Measurements from ENCODE around the gene EGLN1. TPM values are rescaled to one million over a fixed set of nuclear protein-coding genes. Genes with fewer than 3 reads are reported as not detected.
A peak's percentile ranks its signal among the peaks of the same experiment; 100 is the strongest.

The EGLN1 gene
- total RNA-seq, 1 donor from 2014 or later: 20.2 TPM

GRCh38 chr1:231407547-231408396 lies 14.3 kb downstream of the EGLN1 start:
- intact Hi-C loops (cut with micrococcal nuclease): no loop called here
- Mint-ChIP-seq H3K27ac (no peak overlapping the region), H3K36me3 (ENCODE audit: low read depth) (peaks cover 22% of the 10 kb centered on the region), H3K9me3 (no peaks in the 10 kb centered on the region), H3K27me3 (ENCODE audit: low read depth) (no peaks in the 10 kb centered on the region), H3K4me3 (ENCODE audit: low read depth) (no peak overlapping the region), H3K4me1 (ENCODE audit: low read depth) (peaks cover 10% of the 10 kb centered on the region)
- no peak for DNase-seq (ENCODE audit: low spot score)

- Mint-ChIP-seq H3K4me3 (ENCODE audit: low read depth) (no peak overlapping the region), H3K27me3 (ENCODE audit: low read depth) (no peaks in the 10 kb centered on the region), H3K4me1 (ENCODE audit: low read depth) (peaks cover 3% of the 10 kb centered on the region), H3K36me3 (ENCODE audit: low read depth) (peaks cover 19% of the 10 kb centered on the region), H3K27ac (no peak overlapping the region), H3K9me3 (no peaks in the 10 kb centered on the region)
- DNase-seq (ENCODE audit: low spot score): no peak
- intact Hi-C loops (cut with micrococcal nuclease): no loop called here
Measured at GRCh38 chr1:231407049-231407448, 15.0 kb downstream of the EGLN1 start.

GRCh38 chr1:231404318-231404717 lies 17.8 kb downstream of the EGLN1 start:
- Mint-ChIP-seq H3K4me1 (ENCODE audit: low read depth) (peaks cover under 1% of the 10 kb centered on the region), H3K27ac (no peak overlapping the region), H3K36me3 (ENCODE audit: low read depth) (peaks cover 19% of the 10 kb centered on the region), H3K4me3 (ENCODE audit: low read depth) (no peak overlapping the region), H3K27me3 (ENCODE audit: low read depth) (no peaks in the 10 kb centered on the region), H3K9me3 (no peaks in the 10 kb centered on the region)
- no peak for DNase-seq (ENCODE audit: low spot score)
- intact Hi-C loops (cut with micrococcal nuclease): no loop called here

GRCh38 chr1:231401478-231401877 lies 20.6 kb downstream of the EGLN1 start:
- Mint-ChIP-seq H3K4me3 (ENCODE audit: low read depth) (no peak overlapping the region), H3K36me3 (ENCODE audit: low read depth) (peaks cover 35% of the 10 kb centered on the region), H3K27ac (no peak overlapping the region), H3K4me1 (ENCODE audit: low read depth) (peaks cover 14% of the 10 kb centered on the region), H3K27me3 (ENCODE audit: low read depth) (no peaks in the 10 kb centered on the region), H3K9me3 (no peaks in the 10 kb centered on the region)
- no peak for DNase-seq (ENCODE audit: low spot score)
- intact Hi-C loops (cut with micrococcal nuclease): no loop called here

GRCh38 chr1:231397886-231398671 lies 24.0 kb downstream of the EGLN1 start:
- Mint-ChIP-seq H3K4me3 (ENCODE audit: low read depth) (no peak overlapping the region), H3K4me1 (ENCODE audit: low read depth) (peaks cover 20% of the 10 kb centered on the region), H3K36me3 (ENCODE audit: low read depth) (peaks cover 28% of the 10 kb centered on the region), H3K27ac (no peak overlapping the region), H3K27me3 (ENCODE audit: low read depth) (no peaks in the 10 kb centered on the region), H3K9me3 (no peaks in the 10 kb centered on the region)
- intact Hi-C loops (cut with micrococcal nuclease): no loop called here
- DNase-seq (ENCODE audit: low spot score): no peak

GRCh38 chr1:231396643-231397042 lies 25.4 kb downstream of the EGLN1 start:
- DNase-seq (ENCODE audit: low spot score): no peak
- Mint-ChIP-seq H3K36me3 (ENCODE audit: low read depth) (peaks cover 30% of the 10 kb centered on the region), H3K9me3 (no peaks in the 10 kb centered on the region), H3K4me1 (ENCODE audit: low read depth) (peaks cover 22% of the 10 kb centered on the region), H3K27ac (no peak overlapping the region), H3K4me3 (ENCODE audit: low read depth) (no peak overlapping the region), H3K27me3 (ENCODE audit: low read depth) (no peaks in the 10 kb centered on the region)
- intact Hi-C loops (cut with micrococcal nuclease): no loop called here

GRCh38 chr1:231395998-231396390 lies 26.1 kb downstream of the EGLN1 start:
- no peak for DNase-seq (ENCODE audit: low spot score)
- Mint-ChIP-seq H3K4me1 (ENCODE audit: low read depth) (peaks cover 24% of the 10 kb centered on the region), H3K27ac (no peak overlapping the region), H3K9me3 (no peaks in the 10 kb centered on the region), H3K27me3 (ENCODE audit: low read depth) (no peaks in the 10 kb centered on the region), H3K36me3 (ENCODE audit: low read depth) (peaks cover 33% of the 10 kb centered on the region), H3K4me3 (ENCODE audit: low read depth) (no peak overlapping the region)
- intact Hi-C loops (cut with micrococcal nuclease): loop anchor here (2.0 kb wide), 1 partner anchor 15 kb away; no protein-coding TSS in a partner anchor

GRCh38 chr1:231395076-231395997 lies 26.8 kb downstream of the EGLN1 start:
- H3K27ac Mint-ChIP-seq: no peak overlapping the region
- no peak overlapping the region for H3K4me3 Mint-ChIP-seq (ENCODE audit: low read depth)
- H3K27me3 Mint-ChIP-seq (ENCODE audit: low read depth): no peaks in the 10 kb centered on the region
- no peak for DNase-seq (ENCODE audit: low spot score)
- intact Hi-C loops (cut with micrococcal nuclease): loop anchor here (2.0 kb wide), 1 partner anchor 15 kb away; no protein-coding TSS in a partner anchor
- peaks cover 28% of the 10 kb centered on the region for H3K4me1 Mint-ChIP-seq (ENCODE audit: low read depth)
- H3K9me3 Mint-ChIP-seq: no peaks in the 10 kb centered on the region
- H3K36me3 Mint-ChIP-seq (ENCODE audit: low read depth): peaks cover 36% of the 10 kb centered on the region

- no peak for DNase-seq (ENCODE audit: low spot score)
- Mint-ChIP-seq H3K36me3 (ENCODE audit: low read depth) (peaks cover 35% of the 10 kb centered on the region), H3K27me3 (ENCODE audit: low read depth) (no peaks in the 10 kb centered on the region), H3K4me3 (ENCODE audit: low read depth) (no peak overlapping the region), H3K9me3 (no peaks in the 10 kb centered on the region), H3K4me1 (ENCODE audit: low read depth) (peaks cover 33% of the 10 kb centered on the region), H3K27ac (no peak overlapping the region)
- intact Hi-C loops (cut with micrococcal nuclease): loop anchor here (2.0 kb wide), 1 partner anchor 17 kb away; no protein-coding TSS in a partner anchor
Measured at GRCh38 chr1:231393668-231394067, 28.4 kb downstream of the EGLN1 start.

GRCh38 chr1:231392389-231393131 lies 29.5 kb downstream of the EGLN1 start:
- intact Hi-C loops (cut with micrococcal nuclease): no loop called here
- Mint-ChIP-seq H3K27ac (no peak overlapping the region), H3K36me3 (ENCODE audit: low read depth) (peaks cover 34% of the 10 kb centered on the region), H3K27me3 (ENCODE audit: low read depth) (no peaks in the 10 kb centered on the region), H3K4me3 (ENCODE audit: low read depth) (no peak overlapping the region), H3K9me3 (no peaks in the 10 kb centered on the region), H3K4me1 (ENCODE audit: low read depth) (peaks cover 36% of the 10 kb centered on the region)
- DNase-seq (ENCODE audit: low spot score): no peak

- no peaks in the 10 kb centered on the region for H3K9me3 Mint-ChIP-seq
- no peak for DNase-seq (ENCODE audit: low spot score)
- intact Hi-C loops (cut with micrococcal nuclease): loop anchor here (2.0 kb wide), 1 partner anchor 13 kb away; no protein-coding TSS in a partner anchor
- H3K27ac Mint-ChIP-seq: peak overlapping the region; percentile 24
- H3K36me3 Mint-ChIP-seq (ENCODE audit: low read depth): peaks cover 25% of the 10 kb centered on the region
- H3K27me3 Mint-ChIP-seq (ENCODE audit: low read depth): no peaks in the 10 kb centered on the region
- peaks cover 27% of the 10 kb centered on the region for H3K4me1 Mint-ChIP-seq (ENCODE audit: low read depth)
- no peak overlapping the region for H3K4me3 Mint-ChIP-seq (ENCODE audit: low read depth)
Measured at GRCh38 chr1:231390071-231390470, 32.0 kb downstream of the EGLN1 start.
